Measurements from ENCODE around the gene SRP14. TPM values are rescaled to one million over a fixed set of nuclear protein-coding genes. Genes with fewer than 3 reads are reported as not detected.

The SRP14 gene
- total RNA-seq, 1 experiment from 2014 or later, result 245 TPM

- DNase-seq (ENCODE audit: low spot score), result peak; percentile 99
Measured at GRCh38 chr15:40069178-40070165, 30.5 kb upstream of the SRP14 start.

- no peak for DNase-seq (ENCODE audit: low spot score)
Measured at GRCh38 chr15:40067921-40068624, 29.1 kb upstream of the SRP14 start.

GRCh38 chr15:40066589-40066988 is 27.6 kb upstream of the SRP14 start:
- no peak for DNase-seq (ENCODE audit: low spot score)

DNA sequence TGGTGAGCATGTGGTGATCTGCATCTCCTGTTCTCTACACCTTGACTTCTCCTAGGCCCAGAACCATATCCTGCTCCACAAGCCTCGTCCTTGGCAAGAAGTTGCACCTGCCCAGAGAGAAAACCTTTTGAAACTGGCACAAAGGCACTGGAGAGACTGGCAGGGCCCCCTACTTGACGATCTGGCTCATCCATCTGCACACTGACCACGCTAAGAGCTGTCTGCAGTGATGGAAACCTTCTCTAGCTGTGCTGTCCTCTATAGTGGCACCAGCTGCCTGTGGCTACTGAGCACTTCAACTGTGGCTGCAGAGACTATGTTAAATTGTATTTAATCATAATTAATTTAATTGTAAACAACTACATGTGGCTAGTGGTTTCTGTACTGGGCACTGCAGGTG is 26.2 kb upstream of the SRP14 start:
- DNase-seq (ENCODE audit: low spot score), result no peak

GRCh38 chr15:40064231-40064894 is 25.4 kb upstream of the SRP14 start:
- no peak for DNase-seq (ENCODE audit: low spot score)

- DNase-seq (ENCODE audit: low spot score), result no peak
Measured at GRCh38 chr15:40063563-40064011, 24.6 kb upstream of the SRP14 start.

- DNase-seq (ENCODE audit: low spot score), result no peak
Measured at GRCh38 chr15:40062816-40063562, 24.0 kb upstream of the SRP14 start.

GRCh38 chr15:40061212-40061901 is 22.4 kb upstream of the SRP14 start:
- no peak for DNase-seq (ENCODE audit: low spot score)

DNA sequence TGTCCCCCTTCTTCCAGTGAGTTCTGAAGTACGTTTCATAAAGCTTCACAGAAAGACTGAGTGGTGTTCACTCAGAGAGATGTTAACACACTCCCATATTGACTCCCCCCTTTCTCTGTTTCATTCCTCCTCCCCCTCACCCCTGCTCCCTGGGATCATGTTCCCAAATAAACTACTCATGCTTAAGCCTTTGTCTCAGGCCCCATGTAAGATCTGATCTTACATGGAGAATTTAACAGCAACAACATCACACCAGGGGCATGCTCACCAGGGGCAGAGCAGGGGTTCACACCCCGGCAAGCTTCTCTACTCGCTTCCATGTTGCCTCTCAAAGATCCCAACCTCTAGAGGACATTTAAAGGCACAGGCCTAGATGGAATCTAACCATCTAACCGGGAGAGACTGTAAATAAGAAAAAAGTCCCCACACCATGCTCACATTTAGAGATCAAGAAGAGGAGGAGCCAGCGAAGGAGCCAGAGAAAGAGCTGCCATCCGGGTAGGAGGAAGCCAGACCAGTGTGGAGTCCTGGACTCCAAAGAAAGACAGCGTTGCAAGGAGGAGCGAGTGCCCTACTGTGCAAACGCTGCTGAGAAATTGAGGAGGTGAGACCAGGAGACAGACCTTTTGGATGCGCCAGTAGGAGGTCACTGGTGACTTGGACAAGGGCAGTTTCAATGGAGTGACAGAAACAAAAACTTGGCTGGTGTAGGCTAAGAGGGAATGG is 21.4 kb upstream of the SRP14 start:
- no peak for DNase-seq (ENCODE audit: low spot score)

DNA sequence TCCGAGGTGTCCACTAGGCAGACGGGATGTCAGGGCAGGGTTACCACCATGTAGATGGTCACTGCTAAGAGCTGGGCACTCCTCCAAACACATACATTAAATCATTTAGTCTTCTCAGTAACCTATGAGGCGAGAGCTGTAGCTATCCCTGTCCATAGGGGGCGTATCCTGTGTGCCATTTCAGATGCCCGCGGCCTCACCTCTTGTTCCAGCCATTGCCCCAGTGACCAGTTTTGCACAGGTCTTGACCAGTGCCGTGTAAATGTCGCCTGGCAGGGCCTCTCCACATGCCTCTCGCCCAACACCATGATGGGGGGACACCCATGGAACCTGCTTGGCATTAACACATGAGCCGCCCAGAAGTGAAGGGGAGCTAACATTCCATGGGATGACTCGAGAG is 20.8 kb upstream of the SRP14 start:
- DNase-seq (ENCODE audit: low spot score), result no peak

DNA sequence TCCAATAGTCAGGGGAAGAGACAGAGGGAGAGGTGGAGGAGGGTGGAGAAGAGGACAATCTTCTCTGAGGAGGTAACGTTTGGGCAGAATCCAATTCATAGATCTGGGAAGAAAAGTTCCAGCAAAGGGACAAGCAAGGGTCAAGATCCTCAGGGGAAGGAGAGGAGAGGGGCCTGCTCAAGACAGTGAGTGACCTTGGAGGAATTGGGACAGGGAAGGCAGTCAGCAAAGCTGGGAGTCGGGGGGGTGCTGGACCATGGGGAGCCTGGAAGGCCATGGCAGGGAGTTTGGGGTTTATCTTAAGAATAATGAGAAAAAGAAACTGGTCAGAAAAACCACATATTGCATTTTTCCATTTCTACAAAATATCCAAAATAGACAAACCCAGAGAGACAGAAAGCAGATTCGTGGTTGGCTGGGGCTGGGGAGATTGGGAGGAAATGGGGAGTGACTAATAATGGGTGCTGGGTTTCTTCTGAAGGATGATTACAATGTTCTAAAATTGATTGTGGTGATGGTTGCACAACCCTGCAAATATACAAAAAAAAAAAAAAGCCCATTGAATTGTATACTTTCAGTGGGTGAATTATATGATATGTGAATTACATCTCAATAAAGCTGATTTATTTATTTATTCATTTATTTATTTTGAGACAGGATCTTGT is 19.6 kb upstream of the SRP14 start:
- no peak for DNase-seq (ENCODE audit: low spot score)

- DNase-seq (ENCODE audit: low spot score), result no peak
Measured at GRCh38 chr15:40055576-40056293, 16.8 kb upstream of the SRP14 start.

DNA sequence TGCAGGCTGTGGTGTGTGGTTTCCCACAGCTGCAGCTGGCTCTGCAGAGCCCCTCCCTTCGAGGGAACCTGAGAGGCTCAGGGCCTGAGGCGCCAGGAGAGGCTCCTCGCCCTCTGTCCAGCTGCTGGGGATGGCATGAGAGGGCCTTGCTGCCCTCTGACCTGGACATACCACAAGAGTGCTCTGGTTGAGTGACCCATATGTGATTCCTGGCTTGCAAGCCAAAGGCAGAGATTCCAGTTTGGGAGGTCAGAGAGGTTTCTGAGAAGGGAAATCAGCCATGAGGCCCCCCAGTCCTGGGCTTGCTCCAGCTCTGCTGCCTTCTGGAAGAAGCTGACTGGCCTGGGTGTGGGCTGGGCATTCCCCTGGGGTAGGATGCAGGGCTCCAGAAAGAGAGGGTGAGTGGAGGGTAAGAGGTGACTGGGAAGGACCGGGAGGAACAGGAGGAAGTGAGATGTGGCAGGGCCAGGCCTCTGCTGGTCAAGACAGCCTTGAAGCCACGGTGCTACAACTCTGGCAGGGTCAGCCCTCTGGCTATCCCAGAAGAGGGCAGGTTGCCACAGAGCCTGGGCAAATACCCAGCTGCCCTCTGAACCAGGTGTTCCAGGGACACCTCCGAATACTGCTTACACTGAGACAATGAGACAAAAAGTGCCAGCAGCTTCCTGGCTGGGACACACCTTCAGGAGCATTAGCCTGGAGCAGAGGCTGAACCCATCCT is 16.0 kb upstream of the SRP14 start:
- no peak for DNase-seq (ENCODE audit: low spot score)

- no peak for DNase-seq (ENCODE audit: low spot score)
Measured at GRCh38 chr15:40054605-40054854, 15.5 kb upstream of the SRP14 start.

DNA sequence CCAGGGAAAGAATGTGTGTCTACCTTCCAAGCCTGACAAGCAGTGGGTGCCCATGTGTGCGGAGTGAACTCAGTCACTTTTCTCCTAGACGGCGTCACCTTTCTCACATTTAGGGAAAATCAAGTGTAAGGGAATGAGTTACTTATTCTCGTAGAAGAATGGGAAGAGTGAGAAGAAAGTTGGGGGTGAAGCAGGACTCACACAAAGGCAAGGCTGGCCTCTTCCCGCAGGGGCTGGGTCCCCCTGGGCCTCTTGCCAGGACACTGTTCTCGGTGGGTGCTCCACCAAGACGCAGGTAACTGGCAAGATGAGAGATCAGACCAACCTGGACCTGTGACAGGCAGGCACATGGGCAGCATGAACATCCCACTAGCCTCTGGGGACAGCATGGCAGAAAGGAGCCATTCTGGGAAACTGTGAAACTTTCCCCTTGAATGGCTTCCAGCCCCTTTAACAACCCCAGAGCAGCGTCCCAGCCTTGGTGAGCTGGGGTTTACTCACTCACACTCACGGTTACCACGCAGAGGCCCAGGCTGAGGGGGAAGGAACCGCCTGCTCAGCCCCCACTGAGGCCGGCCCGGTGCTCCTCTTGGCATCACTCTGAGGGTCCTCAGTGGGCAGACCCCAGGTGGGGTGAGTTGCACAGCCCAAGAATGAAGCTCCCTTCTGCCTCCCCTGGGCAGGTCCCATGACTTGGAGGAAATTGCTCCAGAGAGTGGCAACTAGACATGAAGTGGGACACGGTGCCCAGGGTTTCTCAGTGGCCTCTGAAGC is 15.0 kb upstream of the SRP14 start:
- no peak for DNase-seq (ENCODE audit: low spot score)

GRCh38 chr15:40053079-40053830 is 14.3 kb upstream of the SRP14 start:
- DNase-seq (ENCODE audit: low spot score), result peak; percentile 54

DNA sequence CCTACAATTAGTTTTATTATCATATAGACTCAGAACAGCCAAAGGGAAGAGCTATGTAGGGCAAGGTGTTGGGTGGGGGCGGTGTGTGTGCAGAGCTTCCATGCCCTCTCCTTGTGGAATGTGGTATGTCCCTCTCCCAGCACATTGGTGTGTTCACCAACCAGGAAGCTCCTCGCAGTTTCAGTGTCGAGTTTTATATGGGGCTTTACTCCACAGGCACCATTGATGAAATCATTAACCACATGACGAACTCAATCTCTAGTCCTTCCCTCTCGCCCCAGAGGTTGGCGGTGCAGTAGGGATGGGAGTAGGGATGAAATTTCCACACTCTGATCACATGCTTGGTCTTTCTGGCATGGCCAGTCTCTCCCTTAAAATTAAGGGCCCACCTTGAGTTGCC is 13.6 kb upstream of the SRP14 start:
- DNase-seq (ENCODE audit: low spot score), result peak; percentile 96

All from HT-29 (cell line).